Neural progenitor cell (in vitro differentiated cells): ENCODE data around the gene GOLGA6A.
"Not testable (repeated sequence)": the region's sequence is repeated elsewhere in the genome, so short reads cannot be mapped to it uniquely, and the experiment has no call there.

Experiments
- EZH2 ChIP-seq: fragments of 200-600 bp; sonication (generic); IDR thresholded peaks from 2 replicates; pipeline ENCODE4 v1.6.1; 2017; ENCODE audit warnings: antibody characterized with exemption, mild to moderate bottlenecking, moderate library complexity
- EZH2phosphoT487 ChIP-seq: fragments of 200-600 bp; sonication (generic); IDR thresholded peaks from 2 replicates; pipeline ENCODE4 v1.6.1; 2017; ENCODE audit warnings: antibody characterized with exemption
- TF ChIP-seq, protein P1 (sequence below): fragments of 200-600 bp; sonication (generic); IDR thresholded peaks from 2 replicates; pipeline ENCODE4 v1.5.1; 2017; ENCODE audit warnings: antibody characterized with exemption, mild to moderate bottlenecking

DNA sequence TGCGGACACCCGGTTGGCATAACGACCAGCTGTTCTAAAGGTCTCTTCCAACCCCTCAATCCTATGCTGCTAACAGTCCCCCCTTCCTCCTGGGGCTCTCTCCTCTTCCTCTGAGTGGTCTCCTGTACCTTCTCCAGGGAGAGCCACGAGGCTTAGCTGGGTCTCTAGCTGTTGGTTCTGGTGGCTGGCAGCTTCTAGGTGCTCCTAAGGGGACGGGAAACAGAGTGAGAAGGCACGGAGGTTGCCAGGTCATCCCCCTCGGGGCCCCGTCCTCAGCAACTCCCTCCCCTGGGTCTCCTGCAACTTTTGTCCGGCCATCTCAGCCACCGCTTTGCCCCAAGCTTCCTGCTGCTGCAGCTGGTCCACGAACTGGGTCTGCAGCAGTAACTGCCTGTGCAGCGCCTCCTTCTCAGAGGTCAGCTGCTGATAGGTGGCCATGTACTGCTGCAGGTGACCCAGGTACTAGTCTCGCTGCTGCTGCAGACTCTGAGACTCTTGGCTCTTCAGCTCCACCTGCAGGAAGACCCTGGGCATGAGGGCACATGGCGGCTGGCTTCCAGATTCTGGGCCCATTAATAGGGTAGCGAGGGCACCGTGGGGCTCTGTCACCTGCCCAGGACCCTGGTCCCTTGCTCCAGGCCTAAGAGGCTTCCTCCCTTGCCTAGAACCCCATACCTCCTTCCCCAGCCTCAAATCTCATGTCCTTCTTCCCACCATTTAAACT lies 9.6 kb downstream of the GOLGA6A start:
- TF ChIP-seq, protein P1, sequence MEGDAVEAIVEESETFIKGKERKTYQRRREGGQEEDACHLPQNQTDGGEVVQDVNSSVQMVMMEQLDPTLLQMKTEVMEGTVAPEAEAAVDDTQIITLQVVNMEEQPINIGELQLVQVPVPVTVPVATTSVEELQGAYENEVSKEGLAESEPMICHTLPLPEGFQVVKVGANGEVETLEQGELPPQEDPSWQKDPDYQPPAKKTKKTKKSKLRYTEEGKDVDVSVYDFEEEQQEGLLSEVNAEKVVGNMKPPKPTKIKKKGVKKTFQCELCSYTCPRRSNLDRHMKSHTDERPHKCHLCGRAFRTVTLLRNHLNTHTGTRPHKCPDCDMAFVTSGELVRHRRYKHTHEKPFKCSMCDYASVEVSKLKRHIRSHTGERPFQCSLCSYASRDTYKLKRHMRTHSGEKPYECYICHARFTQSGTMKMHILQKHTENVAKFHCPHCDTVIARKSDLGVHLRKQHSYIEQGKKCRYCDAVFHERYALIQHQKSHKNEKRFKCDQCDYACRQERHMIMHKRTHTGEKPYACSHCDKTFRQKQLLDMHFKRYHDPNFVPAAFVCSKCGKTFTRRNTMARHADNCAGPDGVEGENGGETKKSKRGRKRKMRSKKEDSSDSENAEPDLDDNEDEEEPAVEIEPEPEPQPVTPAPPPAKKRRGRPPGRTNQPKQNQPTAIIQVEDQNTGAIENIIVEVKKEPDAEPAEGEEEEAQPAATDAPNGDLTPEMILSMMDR: peak; percentile 50
- TF ChIP-seq EZH2, EZH2phosphoT487: not testable (repeated sequence)
